ENCODE measurements around the gene BST1. TPM values are rescaled to one million over a fixed set of nuclear protein-coding genes. Genes with fewer than 3 reads are reported as not detected.
A peak's percentile ranks its signal among the peaks of the same experiment; 100 is the strongest.

Gene BST1
- total RNA-seq, 1 experiment from 2014 or later = 2.2 TPM

- no peak for DNase-seq (ENCODE audit: low read depth)
Measured at GRCh38 chr4:15778289-15779241, 75.7 kb downstream of the BST1 start, which contains the start of gene CD38. Gene CD38, plus strand, starts transcription at chr4:15778328. Its CDS starts 87 bp downstream, at chr4:15778415.

- DNase-seq (ENCODE audit: low read depth) = peak; percentile 33
Measured at GRCh38 chr4:15779306-15779705, 76.4 kb downstream of the BST1 start.

GRCh38 chr4:15779809-15780208 lies 76.9 kb downstream of the BST1 start:
- no peak for DNase-seq (ENCODE audit: low read depth)

GRCh38 chr4:15781427-15782095 lies 78.7 kb downstream of the BST1 start:
- peak; percentile 28 for DNase-seq (ENCODE audit: low read depth)

Other genes starting within 250 kb of the BST1 start
- gene CC2D2A, start 233.2 kb upstream of the BST1 start, total RNA-seq (2014; rRNA removed) = 24.9 and 31.5 TPM in 2 replicates
- 165 and 167 TPM in 2 replicates for gene FBXL5, start 47.7 kb upstream of the BST1 start, total RNA-seq (2014; rRNA removed)
- gene FAM200B, start 21.2 kb upstream of the BST1 start, total RNA-seq (2014; rRNA removed) = 53.0 and 59.3 TPM in 2 replicates
- gene CD38, start 75.3 kb downstream of the BST1 start, total RNA-seq (2014; rRNA removed) = not detected in 2 replicates
- gene FGFBP1, start 235.7 kb downstream of the BST1 start, total RNA-seq (2014; rRNA removed) = not detected in 2 replicates

Measured in LHCN-M2 (cell line).